NCI-H2081 (cell line): ENCODE data around the gene VAMP5.
"Not testable (repeated sequence)": the region's sequence is repeated elsewhere in the genome, so short reads cannot be mapped to it uniquely, and the experiment has no call there.

Experiments used
- DNase-seq, 2 experiments: peaks; one replicate each; lab custom pipeline; 2025; lab: John Stamatoyannopoulos, UW

The VAMP5 gene

GRCh38 chr2:85584857-85585780 lies 888 bp downstream of the VAMP5 start:
- DNase-seq = no peak

GRCh38 chr2:85585781-85586105 lies 1.5 kb downstream of the VAMP5 start:
- no peak for DNase-seq

DNA sequence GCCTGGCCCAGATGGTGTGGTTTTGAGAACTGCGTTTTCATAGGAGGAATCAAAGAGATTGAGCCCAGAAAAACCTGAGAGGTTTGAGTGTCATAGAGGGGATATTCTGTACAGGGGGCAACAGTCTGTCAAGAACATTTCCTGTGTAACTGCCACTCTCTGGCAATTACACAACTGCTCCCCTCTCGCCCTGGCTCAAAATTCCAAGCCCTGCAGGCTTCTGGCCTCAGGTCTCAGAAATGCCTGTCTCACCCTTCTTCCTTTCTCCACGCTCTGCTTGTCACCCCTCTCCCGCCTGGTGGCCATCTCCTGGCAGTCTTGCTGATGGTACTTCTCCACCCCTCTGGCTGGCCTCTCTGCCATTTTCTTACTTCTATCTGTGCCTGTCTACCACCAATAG lies 4.0 kb downstream of the VAMP5 start:
- DNase-seq = no peak

DNA sequence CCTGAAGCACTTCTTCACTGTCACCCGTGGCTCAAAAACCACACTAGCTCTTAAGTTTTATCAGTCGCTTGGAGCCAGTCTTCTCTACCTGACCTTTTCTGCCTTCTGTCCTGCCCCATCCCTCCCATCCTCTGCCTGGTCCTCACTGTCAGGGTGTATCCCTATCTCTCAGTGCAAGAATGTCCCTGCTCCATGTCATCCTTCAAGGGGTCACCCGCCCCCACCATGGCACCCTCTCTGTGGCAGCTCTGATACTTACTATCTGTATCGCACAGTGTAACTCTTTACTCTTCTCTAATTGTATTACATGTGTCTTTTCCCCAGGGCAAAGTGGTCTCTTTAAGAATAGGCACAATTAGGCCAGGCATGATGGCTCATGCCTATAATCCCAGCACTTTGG lies 4.4 kb downstream of the VAMP5 start:
- no peak for DNase-seq

DNA sequence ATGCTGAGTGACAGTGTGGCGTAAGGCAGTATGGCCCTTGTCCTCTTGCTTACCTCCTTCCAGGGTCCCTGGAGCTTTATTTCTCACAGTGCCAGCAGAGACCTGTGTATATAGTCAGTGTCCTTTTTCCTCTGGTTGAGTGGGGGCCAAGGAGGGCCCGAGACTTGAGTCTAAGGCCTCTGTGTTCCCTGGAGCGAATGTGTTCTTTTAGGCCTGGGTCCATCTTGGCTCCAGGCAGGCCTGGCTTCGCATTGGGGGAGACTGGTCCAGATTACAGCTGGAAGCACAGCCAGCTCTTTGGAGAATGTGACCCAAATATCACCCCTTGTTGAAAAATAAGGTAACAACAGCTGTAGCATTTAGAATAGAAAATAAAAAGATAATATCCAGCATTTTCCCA lies 5.0 kb downstream of the VAMP5 start:
- DNase-seq = no peak

DNA sequence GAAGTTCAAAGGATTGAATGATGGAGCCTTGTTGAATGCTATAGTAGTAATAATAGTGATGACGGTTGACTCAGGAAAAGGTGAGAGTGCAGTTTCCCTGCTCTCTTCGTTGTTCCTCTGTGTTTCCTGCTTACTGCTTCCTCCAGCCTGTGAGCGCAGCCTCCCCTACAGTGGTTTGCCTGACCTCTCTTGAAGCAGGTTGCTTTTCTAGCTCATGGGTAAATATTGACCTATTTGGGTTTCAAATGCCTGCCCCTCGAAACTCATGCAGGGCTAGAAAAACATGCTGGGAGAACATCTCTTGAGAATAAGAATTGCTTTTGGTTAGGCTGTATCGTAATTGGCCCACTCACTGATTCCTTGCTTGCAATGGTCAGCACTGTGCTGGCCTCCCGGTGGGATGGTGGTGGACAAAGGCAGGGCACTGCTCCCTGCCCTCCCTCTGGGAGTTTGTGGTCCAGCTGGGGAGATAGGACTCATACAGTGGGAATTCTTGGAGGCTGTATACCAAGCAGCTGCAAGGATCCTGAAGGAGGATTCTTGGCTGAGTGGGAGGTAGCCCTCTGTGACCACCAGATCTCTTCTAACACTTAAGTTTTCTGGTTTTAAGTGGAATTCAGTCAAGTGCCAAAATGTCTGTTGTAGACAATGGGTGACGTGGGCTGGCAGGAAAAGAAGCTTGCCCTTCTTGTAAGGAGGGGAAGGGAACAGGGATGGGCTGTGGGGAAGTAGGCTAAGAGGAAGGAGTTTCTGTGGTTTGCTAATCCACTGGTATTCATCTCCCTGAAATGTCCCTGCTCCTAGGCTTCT lies 6.0 kb downstream of the VAMP5 start:
- no peak for DNase-seq

GRCh38 chr2:85590950-85591349 lies 6.7 kb downstream of the VAMP5 start:
- no peak for DNase-seq

DNA sequence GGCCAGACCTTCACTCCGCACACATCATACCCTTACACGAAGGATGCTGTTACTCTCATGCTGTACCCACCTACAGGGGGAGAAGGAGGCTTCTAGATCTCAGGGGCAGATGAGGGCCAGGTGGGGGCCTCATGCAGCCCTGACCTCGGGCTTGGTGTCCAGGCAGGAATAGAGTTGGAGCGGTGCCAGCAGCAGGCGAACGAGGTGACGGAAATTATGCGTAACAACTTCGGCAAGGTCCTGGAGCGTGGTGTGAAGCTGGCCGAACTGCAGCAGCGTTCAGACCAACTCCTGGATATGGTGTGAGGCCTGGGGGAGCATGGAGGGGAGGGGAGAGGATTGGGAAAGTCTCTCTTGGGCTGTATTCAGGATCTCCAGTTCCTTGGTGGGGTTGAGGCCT lies 7.3 kb downstream of the VAMP5 start:
- no peak for DNase-seq

GRCh38 chr2:85592299-85592698 lies 8.1 kb downstream of the VAMP5 start:
- DNase-seq = not testable (repeated sequence)

- no peak for DNase-seq
Measured at GRCh38 chr2:85593023-85593422, 8.8 kb downstream of the VAMP5 start.

- DNase-seq = no peak
Measured at GRCh38 chr2:85594715-85595300, 10.6 kb downstream of the VAMP5 start.

GRCh38 chr2:85595301-85596025 lies 11.2 kb downstream of the VAMP5 start, which contains the start of gene RNF181:
Gene RNF181, plus strand, starts transcription at chr2:85595745. Its CDS starts 19 bp downstream, at chr2:85595764.
- peak; percentile 94 to 99 for DNase-seq

DNA sequence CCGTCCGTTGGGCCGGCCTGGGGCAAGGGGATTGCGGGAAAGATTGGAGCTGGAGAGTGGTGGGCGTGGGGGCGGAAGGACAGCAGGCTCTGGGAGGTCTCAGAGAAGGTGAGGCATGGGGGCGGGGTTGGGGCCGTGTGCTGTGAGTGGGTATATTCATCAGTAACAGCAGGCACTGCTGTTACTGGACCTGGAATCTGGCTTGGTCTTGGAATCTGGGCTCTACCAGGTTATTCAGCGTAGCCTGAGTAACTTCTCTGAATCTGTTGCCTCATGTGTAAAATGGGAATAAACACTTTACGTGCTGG lies 11.7 kb downstream of the VAMP5 start:
- no peak for DNase-seq

GRCh38 chr2:85596486-85597143 lies 12.4 kb downstream of the VAMP5 start:
- no peak for DNase-seq

- no peak for DNase-seq
Measured at GRCh38 chr2:85597241-85597640, 13.0 kb downstream of the VAMP5 start.

- DNase-seq = no peak
Measured at GRCh38 chr2:85598594-85599340, 14.5 kb downstream of the VAMP5 start.

DNA sequence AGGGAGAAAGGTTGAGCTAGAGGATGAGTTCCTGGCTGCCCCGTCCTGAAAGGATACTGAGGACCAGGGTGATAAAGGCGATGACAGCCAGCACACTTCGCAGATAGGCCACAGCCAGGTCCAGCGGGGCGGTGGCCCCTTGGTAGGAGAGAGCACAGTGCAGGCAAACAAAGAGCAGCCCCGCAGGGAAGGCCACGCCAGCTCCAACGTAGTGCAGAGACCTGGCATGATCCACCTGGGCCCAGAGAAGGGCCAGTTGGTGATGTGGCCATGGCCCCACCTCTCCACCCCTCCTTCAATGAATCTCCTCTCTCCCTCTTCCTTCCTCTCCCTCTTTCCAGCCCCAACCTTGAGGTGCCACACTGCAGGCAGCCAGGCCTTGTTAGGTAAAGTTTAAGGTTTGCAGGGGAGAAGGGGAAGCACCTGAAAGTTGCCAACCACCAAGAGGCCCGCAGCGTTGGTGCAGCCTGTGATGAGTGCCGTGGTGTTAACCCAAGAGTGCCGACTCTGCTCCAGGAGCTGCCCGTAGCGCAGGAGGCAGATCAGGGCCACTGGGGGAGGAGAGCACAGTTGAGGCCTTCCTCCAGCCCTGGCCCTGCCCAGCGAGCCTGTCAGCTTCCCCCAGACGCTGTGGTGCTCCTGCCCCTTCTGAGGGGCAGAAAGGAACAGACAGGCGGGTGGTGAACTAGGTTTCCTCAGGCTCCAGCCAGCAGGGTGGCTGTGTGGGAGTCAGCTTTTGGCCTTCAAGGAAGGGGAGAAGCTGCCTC lies 15.4 kb downstream of the VAMP5 start:
- no peak for DNase-seq

- DNase-seq = no peak
Measured at GRCh38 chr2:85600235-85600575, 16.0 kb downstream of the VAMP5 start.

GRCh38 chr2:85600951-85601770 lies 16.9 kb downstream of the VAMP5 start:
- no peak for DNase-seq
